ENCODE data around the gene PEX10.
"Not testable (repeated sequence)": the region's sequence is repeated elsewhere in the genome, so short reads cannot be mapped to it uniquely, and the experiment has no call there.

PEX10 gene

DNA sequence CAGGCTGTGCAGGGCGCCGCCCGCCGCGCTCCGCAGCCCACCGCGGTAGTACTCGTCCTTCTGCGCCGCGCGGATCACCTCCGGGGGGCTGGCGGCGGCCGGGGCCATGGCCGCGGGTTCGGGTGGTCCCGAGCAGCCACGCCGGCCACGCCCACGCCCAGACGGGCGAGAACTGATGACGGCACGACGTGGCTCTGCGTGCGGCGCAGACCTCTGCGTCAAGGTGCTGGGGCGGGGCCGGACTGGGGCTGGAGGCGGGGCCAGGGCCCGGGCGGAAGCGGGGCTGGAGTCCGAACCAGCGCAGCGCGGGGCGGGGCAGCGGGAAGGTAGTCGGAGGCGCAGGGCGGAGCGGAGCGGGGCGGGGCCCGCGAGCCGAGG, at the start of gene PEX10:
Gene PEX10, minus strand, starts transcription at position 170 of the 378 bp plus-strand sequence. Its CDS starts 62 bp downstream, at position 108.
- peak; percentile 99 for DNase-seq

DNA sequence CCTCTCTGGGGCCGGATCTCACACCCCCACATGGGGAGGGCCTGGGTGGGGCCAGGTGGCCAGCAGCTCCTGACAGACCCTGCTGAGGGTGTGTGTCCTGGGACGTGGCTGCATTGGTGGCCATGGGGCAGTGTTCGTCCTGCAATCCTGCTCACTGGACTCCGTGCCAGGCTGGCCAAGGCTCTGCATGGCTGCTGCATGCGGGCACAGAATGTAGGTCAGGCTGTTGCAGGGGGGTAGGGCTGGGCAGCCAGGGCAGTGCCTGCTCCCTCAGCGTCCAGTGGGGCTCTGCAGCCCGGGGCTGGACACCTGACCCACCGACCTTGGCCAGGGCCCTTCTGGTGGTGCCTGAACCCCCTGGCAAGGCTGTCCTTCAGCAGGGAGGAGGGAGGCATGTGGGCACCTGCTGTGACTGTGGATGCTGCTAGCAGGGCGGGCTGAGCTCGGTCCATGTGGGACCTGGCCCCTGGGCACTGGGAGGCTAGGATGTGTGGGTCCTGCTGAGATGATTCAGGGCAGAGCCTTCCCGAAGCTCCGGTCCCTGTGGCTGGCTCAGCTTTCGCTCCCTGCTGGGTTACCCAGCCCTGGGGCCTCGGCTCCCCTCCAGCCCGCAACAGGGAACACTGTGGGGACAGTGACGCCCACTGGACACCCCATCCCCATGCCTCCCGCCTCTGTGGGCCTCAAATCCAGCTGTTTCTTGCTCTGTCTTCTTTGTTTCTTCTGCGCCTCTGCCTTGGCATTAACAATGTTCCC, 48.8 kb upstream of the PEX10 start:
- DNase-seq: no peak

DNA sequence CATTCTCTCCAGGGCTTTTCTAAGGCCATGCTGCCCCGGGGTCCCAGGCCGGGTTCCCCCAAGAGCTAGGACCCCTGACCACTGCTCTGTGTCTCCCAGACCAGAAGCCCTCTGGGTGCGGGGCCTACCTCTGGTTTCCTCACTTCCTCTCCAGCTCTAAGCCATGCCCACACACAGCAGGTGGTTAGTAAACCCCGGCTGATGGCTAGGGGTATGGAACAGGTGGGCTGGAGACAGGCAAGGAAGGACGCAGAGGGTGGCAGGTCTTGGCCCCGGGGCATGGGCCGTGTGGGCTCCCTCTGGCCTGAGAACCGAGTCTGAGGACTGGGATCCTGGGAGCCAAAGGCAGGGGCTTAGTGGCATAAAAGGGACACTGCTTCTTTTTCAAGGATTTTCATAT, 47.8 kb upstream of the PEX10 start:
- peak; percentile 17 for DNase-seq

DNA sequence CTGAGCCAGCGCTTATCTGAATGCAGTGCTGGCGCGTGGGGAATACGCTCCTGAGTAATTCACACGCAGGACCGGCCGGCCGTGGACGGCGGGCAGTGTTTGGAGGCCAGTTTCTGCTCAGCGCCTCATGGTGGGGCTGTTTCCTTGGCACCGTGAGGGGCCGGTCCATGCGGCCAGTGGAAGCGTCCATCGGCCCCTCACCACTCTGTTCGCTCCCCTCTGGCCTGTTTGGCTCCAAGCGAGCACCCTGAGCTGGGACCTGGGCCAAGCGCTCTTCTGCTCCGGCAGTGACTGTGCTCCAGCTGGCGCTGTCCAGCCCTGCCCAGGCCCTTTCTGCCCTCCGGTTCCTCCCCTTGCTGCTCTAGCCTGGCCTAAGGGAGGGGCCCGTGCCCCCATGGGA, 47.4 kb upstream of the PEX10 start:
- DNase-seq: no peak

DNA sequence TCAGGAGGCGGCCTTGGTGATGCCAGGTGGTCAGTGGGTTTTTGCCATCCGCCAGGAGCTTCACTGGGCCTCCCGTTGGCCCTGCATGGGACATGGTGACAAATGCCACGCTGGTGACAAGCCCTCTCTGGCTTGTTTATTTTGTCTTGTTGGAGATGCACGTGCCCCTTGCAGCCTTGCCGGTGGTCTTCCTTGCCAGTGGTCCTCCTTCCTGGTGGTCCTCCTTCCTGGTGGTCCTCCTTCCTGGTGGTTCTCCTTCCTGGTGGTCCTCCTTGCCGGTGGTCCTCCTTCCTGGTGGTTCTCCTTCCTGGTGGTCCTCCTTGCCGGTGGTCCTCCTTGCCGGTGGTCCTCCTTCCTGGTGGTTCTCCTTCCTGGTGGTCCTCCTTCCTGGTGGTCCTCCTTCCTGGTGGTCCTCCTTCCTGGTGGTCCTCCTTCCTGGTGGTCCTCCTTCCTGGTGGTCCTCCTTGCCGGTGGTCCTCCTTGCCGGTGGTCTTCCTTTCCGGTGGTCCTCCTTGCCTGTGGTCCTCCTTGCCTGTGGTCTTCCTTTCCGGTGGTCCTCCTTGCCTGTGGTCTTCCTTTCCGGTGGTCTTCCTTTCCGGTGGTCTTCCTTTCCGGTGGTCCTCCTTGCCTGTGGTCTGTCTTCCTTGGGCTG, 46.9 kb upstream of the PEX10 start:
- DNase-seq: not testable (repeated sequence)

DNA sequence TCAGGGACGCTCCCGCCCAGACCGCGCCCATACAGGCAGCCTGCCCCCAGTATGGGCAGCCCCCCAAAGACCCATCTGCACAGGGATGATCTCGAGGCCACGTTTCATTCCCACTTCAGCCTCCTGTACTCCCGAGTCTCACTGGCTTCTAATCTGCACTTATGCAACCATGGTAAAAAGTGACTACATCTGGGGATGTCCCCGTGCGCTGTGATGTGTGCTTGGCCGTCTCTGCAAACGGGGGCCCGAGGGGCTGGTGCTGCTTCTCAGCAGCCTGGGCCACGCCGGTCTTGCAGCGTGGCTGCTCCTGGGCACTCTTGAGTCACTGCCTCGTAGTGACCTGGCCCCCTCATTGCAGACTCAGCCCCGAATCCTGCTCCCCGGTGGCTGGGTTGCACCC, 46.3 kb upstream of the PEX10 start:
- DNase-seq: no peak

DNA sequence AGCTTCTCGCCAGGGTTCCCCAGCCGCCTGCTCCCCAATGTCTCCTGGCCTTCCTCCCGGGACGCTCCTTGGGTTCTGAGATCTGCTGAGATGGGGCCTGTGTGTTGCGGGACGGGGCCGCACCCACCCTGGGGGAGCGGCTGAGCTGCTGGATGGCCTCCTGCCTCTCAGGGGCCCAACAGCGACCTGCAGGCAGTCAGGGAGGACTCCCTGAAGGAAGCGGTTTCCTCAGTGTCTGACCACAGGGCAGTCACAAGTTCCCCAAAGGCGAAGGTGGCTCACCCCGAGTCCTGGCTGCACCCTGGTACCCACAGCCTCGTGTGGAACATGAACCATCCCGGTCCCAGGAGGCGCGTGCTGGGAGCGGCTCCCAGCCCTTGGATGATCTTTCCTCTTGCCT, 45.1 kb upstream of the PEX10 start:
- DNase-seq: no peak

DNA sequence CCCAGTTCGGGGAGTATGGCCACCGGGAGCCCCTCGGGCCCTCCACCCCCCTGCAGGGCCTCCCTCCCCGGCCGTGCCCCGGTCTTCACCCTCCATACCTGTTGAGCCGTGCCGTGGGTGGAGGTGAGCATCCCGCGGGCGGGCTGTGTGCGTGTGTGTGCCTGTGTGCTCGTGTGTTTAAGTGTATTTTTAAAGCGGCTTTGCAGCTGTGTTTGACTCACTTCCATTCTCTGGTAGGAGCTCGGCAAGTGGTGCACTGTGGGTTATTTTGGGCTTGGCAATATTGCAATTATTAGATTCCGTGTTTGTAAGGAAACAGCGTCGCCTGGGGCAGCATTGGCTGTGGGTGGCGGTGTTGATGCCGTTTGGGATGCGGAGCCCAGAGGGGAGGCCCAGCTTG, 43.4 kb upstream of the PEX10 start:
- no peak for DNase-seq

DNA sequence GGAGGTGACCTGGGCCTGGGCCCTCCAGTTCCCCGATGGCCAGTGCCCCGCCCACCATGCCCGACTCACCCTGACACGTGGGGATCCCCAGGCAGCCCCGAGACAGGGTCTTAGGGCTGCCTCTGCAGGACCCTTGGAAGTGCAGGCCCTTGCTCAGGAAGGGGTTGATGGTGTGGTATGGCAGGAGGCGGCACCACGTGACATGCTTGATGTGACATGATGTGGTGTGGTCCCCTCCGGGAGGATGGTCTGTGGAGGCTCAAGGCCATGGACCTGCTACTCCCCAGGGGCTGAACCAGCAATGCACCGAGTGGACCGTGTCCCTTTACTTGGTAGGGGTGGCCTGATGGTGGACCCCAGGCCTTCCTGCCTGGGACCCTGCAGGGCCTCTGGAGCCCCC, 41.9 kb upstream of the PEX10 start:
- no peak for DNase-seq

DNA sequence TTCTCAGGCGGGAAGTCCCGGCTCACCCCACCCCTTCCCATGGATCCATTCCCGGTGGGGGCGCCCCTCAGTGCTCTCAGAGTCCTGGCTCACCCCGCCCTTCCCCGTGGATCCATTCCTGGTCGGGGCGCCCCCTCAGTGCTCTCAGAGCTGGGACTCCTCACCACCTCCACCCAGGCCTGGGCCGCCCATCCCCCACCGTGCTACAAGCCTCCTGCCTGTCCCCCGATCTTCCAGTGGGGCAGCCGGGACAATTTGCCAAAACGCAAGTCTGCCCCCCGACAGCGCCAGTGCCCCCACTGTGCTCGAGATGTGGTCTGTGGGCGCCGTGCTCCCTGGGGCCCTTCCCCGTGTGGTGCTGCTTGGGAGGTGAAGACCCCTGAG, 40.6 kb upstream of the PEX10 start:
- no peak for DNase-seq

DNA sequence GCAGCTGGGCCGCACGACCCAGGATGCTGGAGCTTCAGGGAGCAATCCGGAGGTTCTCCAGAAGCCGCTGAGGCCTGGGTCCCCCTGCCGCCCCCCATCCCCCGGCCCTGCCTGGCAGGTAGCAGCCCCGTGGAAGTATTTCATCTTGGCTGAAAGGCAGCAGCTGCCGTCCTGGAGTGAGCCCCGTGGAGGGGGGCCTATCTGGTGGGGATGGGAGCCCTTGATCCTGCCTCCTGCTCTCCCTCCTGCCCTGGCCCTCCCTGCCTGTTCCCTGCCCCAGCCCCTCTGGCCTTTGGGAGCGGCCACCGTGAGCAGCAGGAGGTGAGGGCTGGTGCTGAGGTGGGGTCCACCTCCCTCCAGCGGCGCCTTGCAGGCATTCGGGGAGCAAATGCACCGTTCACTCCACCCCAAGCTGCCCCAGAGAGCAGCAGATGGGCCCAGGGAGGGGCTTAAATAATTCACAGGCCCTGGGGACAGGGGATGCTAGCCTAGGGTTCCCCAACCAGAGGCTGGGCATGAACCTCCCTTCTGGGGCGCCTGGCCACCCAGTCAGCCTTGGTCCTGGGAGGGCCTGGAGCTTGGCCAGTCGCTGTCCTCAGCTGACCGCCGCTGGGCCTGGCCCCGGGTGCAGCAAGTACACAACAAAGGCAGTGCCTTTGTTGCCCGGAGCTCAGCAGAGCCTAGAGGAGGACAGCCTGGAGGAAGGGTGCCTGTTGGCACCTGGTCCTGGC, 40.0 kb upstream of the PEX10 start:
- no peak for DNase-seq

DNA sequence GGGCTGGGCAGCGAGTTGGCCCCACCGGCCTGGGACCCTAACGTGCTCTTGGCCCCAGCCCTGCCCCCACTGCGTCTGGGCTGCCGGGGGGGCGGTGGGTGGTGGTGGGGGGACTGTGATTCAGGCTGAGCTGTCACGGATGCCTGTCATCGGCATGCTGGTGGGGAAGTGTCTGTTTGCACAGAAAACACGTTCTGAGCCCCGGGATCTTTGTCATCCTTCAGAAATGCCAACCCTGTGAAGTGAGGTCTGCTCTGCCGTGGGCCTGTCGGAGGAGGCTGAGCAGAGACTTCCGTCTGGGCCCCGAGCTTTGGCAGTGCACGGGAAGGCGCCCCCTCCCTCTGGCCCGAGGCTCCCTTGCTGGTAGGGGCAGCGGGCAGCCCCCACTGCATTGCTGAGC, 39.4 kb upstream of the PEX10 start:
- DNase-seq: peak; percentile 61

DNA sequence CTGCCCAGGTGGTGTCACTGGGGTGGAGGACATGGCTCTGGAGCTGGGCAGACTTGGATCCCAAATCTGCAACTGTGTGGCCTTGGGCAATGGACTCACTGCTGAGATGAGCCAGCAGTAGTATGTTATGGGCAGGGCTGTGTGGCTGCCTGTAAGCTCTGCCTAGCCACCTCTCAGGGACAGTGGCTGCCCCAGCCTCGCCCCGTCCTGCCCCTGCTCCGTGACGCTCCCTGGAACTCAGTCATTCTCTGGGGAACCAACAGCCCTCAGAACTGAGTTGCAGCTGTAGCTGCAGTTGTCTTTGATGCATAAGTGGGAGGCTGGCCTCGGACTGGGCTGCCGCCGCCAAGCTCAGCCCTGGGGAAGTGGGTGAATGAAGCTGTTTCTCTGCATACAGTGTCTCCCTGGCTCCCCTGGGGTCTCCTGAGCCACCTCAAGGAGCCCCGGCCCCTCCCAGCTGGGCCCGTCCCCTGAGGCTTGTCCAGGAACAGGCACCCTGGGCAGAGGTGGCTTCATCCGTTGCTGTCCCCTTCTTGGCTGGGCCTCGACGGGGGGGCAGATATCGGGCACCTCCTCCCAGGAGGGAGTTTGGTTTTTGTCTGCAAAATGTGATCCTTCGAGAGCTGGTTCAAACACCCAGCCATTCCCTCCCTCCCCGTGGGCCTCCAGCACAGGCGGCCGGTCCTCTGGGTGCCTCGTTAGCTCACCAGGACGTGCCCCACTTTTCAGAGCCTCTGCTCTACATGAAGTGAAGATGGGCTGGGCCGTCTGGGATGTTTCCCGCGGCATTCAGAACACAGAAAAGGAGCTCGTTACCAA, 37.5 kb upstream of the PEX10 start:
- DNase-seq: no peak

DNA sequence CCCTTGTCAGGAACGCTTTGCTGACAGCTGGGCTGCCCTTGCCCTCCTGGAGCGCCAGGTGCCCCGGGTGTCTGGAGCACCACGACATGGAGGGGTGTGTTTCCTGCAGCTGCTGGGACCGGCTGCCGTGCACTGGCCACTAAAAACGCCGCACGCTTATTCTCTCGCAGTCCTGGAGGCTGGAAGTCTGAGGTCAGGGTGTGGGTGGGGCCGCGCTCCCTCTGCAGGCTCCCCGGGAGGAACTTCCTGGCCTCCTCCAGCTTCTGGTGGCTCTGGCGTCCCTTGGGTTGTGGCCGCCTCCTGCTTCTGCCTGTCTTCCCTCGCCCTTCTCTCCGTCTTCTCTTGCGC, 35.7 kb upstream of the PEX10 start:
- DNase-seq: no peak

DNA sequence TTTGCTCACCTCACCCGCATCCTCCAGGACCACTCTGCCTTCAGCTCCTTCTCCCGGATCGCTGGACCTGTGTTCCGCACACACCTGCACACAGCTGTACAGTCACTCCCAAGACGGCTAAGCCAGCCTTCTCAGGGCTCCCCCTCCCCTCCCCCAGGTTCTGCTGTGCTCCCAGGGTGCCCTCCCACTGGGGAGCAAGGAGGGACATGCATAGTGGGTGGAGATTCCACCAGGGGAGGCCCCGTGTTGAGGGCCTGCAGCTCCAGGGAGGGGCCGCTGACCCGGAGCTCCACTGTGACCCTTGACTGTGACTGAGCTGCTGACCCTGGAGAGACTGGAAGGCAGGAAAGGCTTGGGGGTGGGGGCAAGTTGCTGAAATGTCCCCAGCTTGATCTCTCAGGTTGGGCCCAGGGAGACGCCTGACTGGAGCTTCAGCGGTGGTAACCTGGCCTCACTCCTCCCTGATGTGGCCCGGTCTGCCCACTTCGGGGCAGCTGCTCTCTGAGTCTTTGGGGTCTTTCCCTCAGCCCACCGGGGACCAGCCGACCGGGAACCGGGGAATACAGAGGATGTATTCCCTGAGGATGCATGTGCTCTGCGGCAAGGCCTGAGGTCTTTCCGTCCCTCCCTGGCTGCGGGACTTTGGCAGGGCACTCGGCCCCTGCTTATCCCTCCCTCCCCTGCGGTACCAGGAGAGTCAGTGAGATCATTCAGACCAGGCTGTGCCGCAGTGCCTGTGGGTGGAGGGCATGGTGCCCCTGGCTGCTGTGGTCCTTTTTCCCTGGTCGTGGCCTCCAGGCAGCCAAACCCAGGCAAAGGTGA, 35.1 kb upstream of the PEX10 start:
- DNase-seq: no peak

DNA sequence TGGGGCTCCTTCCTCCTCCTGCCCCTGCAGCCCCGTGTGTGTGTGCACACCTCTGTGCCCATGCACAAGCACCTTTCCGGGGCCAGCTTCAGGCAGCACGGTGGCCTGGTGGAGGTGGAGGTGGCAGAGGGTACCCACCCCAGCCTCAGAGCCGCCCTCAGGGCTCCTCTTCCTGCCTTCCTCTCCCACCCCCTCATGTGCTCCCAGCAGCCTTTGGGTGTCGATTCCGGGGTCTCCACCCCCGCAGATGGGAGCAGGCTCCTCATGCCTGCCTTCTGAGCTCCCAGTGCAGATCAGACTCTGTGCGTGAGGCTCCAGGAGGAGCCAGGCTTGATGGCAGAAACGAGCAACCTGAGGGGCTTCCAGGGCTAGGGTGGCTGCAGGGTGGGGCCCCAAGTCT, 34.5 kb upstream of the PEX10 start:
- DNase-seq: no peak

DNA sequence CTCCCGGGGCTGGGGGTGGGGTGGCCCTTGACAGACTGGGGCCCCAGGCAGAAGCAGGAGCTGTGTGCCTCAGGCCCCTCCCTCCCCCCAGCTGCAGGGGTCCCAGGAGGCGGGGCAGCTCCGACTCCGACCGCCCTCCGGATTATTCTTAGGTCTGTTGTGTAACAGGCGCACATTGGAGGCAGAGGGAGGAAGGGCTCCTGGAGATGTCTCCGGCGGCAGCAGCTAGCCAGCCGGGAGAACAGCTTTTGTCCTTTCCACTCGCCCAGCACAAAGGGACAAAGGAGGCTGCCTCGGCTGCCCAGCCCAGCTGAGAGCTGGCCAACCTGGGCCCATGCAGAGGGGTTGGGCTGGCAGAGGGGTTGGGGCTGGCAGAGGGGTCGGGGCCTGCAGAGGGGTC, 34.0 kb upstream of the PEX10 start:
- peak; percentile 84 for DNase-seq

DNA sequence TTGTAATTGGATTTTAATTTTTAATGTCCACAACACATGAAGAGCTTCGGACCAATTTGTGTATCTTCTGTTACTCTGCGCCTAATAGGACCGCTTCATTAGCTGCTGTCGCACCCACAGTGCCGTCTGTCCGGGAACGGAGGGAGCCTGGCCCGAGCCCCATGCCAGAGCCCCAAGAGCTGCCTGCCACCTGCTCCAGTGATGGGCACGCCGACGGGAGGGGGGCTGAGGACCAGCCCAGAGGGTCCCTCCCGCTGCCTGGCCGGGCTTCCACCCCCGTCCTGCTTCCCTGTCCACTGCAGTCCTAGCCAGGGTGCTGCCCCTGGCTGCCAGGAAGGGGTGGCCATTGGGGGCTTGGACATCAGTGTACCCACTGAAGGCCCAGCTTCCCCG, 33.5 kb upstream of the PEX10 start:
- DNase-seq: no peak

DNA sequence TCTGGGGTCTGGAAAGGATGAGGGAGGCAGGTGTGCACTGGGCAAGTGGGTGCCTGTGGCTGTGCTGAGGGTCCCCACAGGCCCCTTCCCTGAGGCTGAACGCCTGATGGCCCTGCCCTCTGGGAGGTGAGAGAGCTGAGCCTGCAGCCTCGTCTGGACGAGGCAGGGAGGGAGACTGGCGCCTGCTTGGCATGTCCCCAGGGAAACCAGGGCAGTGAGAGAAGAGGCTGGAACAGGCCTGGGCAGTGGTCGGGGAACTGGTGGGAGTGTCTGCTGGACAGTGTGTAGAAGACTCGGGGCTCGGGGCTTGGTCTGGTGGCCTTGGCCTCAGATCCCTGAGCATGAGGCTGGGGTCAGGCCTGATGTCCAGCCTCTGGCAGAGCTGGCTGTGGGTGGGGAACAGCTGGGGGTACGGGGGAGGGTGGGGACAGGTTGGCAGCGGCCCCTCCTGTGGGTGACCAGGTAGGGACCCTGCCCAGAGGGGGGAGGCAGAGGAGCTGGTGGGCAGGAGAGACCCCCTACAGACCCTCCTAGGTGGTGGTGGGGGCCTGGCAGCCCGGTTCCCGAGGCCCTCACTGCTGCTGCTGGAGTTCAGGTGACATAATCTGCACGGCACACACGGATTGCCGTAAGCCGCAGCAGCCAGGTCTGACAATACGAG, 32.9 kb upstream of the PEX10 start:
- no peak for DNase-seq

DNA sequence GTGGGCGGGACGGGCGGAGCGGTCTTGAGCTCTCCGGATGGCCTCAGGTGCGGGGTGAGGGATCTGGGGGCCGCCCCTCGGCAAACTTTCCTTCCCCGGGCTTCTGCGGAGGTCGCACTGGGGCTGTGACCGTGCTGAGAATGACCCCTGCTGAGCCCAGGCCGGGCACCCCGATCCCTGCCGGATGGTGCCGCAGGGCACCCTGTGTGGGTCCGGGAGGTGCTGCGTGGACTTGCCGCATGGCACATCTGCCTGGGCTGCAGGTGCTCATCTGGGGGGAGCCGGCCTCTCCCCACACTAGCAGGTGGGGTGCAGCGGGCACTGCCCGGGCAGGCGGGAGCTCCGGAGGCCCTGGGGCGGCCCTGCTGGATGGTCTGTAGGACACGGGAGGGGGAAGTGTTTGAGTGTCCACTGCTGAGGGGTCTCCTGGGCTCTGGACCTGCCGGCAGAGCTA, 31.8 kb upstream of the PEX10 start:
- DNase-seq: no peak

DNA sequence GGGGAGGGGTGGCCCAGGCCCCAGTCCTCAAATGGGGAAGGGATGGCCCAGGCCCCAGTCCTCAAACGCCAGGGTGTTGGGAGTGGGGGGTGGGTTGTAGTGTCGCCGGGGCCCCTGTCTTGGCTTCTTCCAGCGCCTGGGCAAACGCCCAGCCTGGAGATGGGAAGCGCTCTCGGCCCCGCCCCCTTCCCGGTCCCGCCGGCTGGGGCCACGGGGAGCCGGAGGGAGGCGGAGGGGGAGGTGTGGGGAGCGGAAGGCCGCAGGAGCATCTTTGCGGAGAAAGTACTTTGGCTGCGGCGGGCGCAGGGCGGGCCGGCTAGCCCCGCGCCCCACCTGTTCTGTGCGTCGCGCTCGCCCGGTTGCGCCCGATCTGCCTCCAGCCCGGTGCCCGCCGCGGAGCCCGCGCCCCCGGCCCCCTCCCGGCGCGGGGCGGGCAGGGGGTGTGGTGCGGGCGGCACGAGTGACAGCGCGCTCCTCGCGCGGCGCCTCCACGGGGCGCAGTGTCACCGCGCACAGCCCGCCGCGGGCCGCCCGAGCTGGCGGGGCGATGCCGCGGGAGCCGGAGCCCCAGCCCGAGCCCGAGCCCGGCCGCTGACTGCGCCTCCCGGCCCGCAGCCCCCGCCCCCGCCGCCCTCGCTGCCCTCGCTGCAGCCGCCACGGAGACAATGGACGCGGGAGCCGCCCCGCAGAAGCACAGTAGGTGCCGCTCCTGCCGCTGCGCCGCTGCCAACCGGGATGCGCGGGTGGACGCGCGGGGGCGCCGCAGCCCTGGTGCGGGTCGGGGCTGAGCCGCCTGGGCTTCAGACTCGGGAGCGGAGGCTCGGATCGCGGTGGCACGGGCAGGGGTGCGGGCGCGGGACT, 31.1 kb upstream of the PEX10 start:
- peak; percentile 69 for DNase-seq
